Colonic mucosa (tissue), 4 donors: ENCODE results near the gene GBX2. TPM values are rescaled to one million over a fixed set of nuclear protein-coding genes. Genes with fewer than 3 reads are reported as not detected.

ENCODE experiments used
- DNase-seq: peaks from one replicate; pipeline ENCODE4 v3.0.0-alpha.2; 2020
- H3K27ac ChIP-seq: fragments of 200-600 bp; one replicate; pipeline ENCODE4 v1.8.0; 2021
- H3K27me3 ChIP-seq: fragments of 200-600 bp; one replicate; pipeline ENCODE4 v1.8.0; 2021
- H3K36me3 ChIP-seq: fragments of 200-600 bp; one replicate; pipeline ENCODE4 v1.8.0; 2021
- H3K4me1 ChIP-seq: fragments of 200-600 bp; one replicate; pipeline ENCODE4 v1.8.0; 2021; ENCODE audit warnings: mild to moderate bottlenecking
- H3K4me3 ChIP-seq: fragments of 200-600 bp; one replicate; pipeline ENCODE4 v1.8.0; 2021
- H3K9ac ChIP-seq, 2 donors: one replicate each; pipeline ENCODE4 v1.7.0; 2013; ENCODE audit warnings: control low read depth in 2 of 2, low read depth in 2 of 2, low read length in 2 of 2
- H3K9me3 ChIP-seq: fragments of 200-600 bp; one replicate; pipeline ENCODE4 v1.8.0; 2021
- intact Hi-C: fragments of 100-400 bp; cut with DNase I; formaldehyde crosslinking; loops from one replicate; pipeline ENCODE4 v1.14.1; 2022
- total RNA-seq, 2 donors: library from RNA; stranded (reverse); fragmentation: NEBNext Ultra II Directional in 1 of 2; extraction: Animal tissue kit (Norgen Biotek cat#: 25700) in 1 of 2; gene quantifications; one replicate each; pipeline ENCODE4 v1.2.1, GENCODE V29; 2021
- TF ChIP-seq, protein P1 (sequence below): fragments of 200-600 bp; IDR thresholded peaks from one replicate; pipeline ENCODE4 v1.8.0; 2022; ENCODE audit warnings: antibody characterized with exemption, mild to moderate bottlenecking
- donor health status: healthy.
- donor health status: DM: no; HTN: no; CAD: no.
- donor health status: DM: no; HTN: no; CAD: no.

Gene GBX2
- total RNA-seq, 2 donors from 2014 or later, result not detected

DNA sequence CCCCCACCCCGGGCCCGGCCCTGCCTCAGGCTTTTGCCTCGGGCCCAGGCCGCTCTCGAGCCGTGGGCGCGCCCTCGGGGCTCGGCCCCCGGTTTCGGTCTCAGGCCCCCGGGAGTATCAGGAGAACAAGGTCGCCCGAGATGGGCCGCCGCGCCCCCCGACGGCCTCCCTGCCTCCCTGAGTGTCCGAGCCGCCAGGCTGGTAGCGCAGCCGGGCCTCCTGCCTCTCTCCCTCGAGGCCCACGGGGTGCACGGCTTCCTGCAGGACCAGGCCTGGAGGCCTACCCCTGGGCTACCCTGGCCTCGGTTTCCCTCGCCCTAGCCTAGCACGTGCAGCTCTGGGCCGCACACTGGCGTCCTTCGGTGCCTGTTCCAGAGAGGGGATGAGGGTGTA is 8.4 kb downstream of the GBX2 start:
- intact Hi-C loops, result no loop called here
- H3K9me3 ChIP-seq, result no peaks in the 10 kb centered on the region
- no peak overlapping the region for H3K27ac ChIP-seq
- peaks cover 57% of the 10 kb centered on the region for H3K27me3 ChIP-seq
- no peak overlapping the region for H3K9ac ChIP-seq
- H3K4me3 ChIP-seq, result no peak overlapping the region
- H3K36me3 ChIP-seq, result no peaks in the 10 kb centered on the region
- TF ChIP-seq, protein P1, sequence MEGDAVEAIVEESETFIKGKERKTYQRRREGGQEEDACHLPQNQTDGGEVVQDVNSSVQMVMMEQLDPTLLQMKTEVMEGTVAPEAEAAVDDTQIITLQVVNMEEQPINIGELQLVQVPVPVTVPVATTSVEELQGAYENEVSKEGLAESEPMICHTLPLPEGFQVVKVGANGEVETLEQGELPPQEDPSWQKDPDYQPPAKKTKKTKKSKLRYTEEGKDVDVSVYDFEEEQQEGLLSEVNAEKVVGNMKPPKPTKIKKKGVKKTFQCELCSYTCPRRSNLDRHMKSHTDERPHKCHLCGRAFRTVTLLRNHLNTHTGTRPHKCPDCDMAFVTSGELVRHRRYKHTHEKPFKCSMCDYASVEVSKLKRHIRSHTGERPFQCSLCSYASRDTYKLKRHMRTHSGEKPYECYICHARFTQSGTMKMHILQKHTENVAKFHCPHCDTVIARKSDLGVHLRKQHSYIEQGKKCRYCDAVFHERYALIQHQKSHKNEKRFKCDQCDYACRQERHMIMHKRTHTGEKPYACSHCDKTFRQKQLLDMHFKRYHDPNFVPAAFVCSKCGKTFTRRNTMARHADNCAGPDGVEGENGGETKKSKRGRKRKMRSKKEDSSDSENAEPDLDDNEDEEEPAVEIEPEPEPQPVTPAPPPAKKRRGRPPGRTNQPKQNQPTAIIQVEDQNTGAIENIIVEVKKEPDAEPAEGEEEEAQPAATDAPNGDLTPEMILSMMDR, result no peak
- DNase-seq, result no peak
- H3K4me1 ChIP-seq, result peaks cover 14% of the 10 kb centered on the region

DNA sequence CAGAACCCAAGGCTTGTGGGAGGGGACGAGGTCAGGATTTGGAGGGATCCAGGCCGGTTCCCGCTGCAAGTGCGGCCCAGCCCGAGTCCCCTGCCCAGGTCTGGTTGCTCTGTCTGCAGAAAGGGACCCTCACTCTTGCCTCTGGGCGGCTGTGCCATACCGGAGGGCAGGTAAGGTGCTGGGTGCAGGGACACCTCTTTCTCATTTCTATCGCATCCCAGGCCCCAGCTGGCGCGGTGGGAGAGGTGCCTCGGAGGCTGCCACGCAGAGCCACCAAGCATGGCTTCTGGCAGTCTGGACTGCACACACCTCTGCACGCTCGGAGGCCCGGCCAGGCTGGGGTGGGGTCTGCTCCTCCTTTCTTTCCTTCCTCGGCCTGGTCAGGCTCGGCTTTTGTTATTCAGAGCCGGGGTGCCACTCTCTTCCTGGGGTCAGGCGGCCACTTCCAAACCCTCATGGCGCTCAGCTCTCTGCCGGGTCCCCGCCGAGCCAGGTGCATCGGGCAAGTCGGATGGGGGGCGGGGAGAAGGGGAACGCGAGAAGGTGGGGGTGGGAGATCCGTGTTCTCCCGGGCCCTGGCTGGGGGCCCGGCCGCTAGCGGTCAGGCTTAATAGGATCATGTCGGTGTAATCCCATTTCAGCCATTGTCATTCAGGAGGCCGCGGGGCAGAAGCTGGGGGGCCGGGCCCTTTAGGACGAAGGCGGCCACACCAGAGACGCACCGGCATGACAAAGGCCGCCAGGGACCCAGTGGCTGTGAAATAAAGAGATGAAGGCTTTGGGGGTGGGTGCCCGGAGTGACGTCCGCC is 9.0 kb downstream of the GBX2 start:
- Histone ChIP-seq H3K27me3 (peaks cover 51% of the 10 kb centered on the region), H3K9ac (no peak overlapping the region), H3K27ac (no peak overlapping the region), H3K9me3 (no peaks in the 10 kb centered on the region), H3K36me3 (no peaks in the 10 kb centered on the region), H3K4me1 (peaks cover 9% of the 10 kb centered on the region), H3K4me3 (no peak overlapping the region)
- TF ChIP-seq, protein P1, result no peak
- intact Hi-C loops, result no loop called here
- no peak for DNase-seq

DNA sequence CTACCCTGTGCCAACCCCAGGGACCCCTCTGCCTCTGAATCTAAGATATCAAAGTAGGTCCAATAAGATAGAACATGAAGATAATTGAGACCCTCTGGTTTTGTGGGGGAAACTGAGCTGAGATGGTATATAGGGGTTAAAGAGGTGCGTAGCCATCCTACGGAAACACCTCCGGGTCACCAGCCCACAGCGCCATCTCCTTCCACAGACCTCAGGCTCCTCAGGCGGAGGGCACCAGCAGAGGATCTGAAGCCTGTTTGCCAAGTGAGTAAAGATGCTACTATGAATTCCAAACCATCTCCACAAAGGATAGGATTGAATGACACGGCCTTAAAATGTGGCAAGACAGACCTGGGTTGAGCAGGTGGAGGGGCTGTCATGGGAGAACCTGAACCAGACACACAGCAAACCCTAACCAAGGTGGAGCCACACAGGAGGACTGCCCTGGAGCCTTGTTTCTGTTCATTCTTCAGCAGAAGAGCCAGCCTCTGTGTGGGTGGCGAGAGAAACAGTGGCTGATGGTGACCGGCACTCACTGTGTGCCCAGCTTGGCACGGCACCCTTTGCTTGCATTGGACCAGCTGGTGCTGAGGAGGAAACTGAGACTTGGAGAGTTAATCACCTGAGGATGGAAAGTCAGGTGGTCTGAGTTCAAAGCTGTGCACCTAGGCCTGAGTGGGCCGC is 10.2 kb downstream of the GBX2 start:
- Histone ChIP-seq H3K4me3 (no peak overlapping the region), H3K27ac (no peak overlapping the region), H3K9ac (no peak overlapping the region), H3K36me3 (no peaks in the 10 kb centered on the region), H3K27me3 (peaks cover 39% of the 10 kb centered on the region), H3K4me1 (no peaks in the 10 kb centered on the region), H3K9me3 (no peaks in the 10 kb centered on the region)
- intact Hi-C loops, result no loop called here
- no peak for DNase-seq
- TF ChIP-seq, protein P1, result no peak

DNA sequence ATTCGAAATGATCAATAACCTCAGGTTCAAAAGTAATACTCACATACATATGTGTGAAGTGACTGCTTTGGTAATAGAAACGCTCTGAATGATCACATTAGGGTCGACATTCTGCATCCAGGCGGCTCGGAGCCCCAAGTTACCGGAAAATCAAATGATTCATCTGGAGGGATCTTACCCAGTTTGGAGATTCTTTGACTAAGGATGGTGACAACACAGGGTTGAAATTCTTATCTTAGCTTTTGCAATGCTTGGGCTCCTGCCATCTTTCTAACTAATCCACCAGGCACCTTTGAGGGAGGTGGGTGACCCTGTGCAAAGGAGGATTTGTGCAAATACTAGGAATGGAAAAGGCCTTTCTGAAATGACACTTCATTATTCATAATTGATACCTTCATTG is 10.8 kb downstream of the GBX2 start:
- no peaks in the 10 kb centered on the region for H3K4me1 ChIP-seq
- H3K4me3 ChIP-seq, result no peak overlapping the region
- no peak overlapping the region for H3K9ac ChIP-seq
- no peaks in the 10 kb centered on the region for H3K9me3 ChIP-seq
- intact Hi-C loops, result no loop called here
- no peak overlapping the region for H3K27ac ChIP-seq
- TF ChIP-seq, protein P1, result no peak
- H3K27me3 ChIP-seq, result peaks cover 33% of the 10 kb centered on the region
- H3K36me3 ChIP-seq, result no peaks in the 10 kb centered on the region
- DNase-seq, result no peak

DNA sequence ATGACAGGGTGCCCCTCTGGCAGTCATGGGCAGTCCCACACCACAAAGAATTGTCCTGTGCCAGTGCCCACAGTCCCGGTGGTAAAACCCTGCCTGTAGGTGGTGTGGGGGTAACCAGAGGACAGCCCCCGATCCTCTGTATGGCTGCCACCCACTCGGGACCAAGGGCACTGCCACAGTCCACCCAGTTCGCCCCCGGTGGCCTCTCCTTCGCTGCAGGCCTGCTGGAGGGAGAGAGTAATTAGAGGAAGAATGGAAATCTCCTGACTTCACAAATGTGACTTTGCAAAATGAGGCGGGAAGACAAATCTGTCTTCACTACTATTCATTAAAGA is 11.4 kb downstream of the GBX2 start:
- H3K36me3 ChIP-seq, result no peaks in the 10 kb centered on the region
- no peaks in the 10 kb centered on the region for H3K4me1 ChIP-seq
- TF ChIP-seq, protein P1, result no peak
- H3K4me3 ChIP-seq, result no peak overlapping the region
- H3K27ac ChIP-seq, result no peak overlapping the region
- DNase-seq, result no peak
- H3K27me3 ChIP-seq, result peaks cover 28% of the 10 kb centered on the region
- intact Hi-C loops, result no loop called here
- no peaks in the 10 kb centered on the region for H3K9me3 ChIP-seq
- H3K9ac ChIP-seq, result no peak overlapping the region
